ENCODE measurements around the gene DYNC1H1.

DYNC1H1 gene

DNA sequence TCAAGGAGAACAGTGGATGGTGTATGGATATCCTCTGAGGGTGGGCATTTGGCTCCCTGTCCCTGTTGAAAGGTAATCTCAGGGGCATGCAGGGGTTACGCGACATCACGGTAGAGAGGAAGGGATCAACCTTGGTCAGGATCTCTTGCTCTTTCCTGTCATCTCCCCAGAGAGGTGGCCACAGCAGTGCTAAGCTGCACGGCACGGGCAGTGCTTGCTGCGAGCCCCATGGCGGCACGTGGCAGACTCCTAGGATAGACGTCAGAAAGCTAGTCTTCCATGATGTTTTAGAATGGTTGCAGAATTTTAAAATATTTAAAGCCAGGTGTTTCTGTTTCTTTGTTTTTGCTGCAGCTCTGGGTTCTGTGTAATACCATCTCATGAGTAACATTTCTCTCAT is 41.0 kb downstream of the DYNC1H1 start:
- Histone ChIP-seq H3K27ac (no peak overlapping the region), H3K4me1 (ENCODE audit: low read depth, poor library complexity, severe bottlenecking) (no peaks in the 10 kb centered on the region), H3K79me2 (ENCODE audit: insufficient read depth, low read depth) (no peaks in the 10 kb centered on the region), H3K4me3 (IDR thresholded peaks at IDR 0.05; ENCODE audit: insufficient read depth, low read depth, low read length) (no peak overlapping the region), H3K27me3 (ENCODE audit: insufficient read depth, low read depth) (no peaks in the 10 kb centered on the region), H3K4me2 (no peak overlapping the region), H4K20me1 (ENCODE audit: insufficient read depth) (no peaks in the 10 kb centered on the region), H3K9ac (no peak overlapping the region), H3K36me3 (ENCODE audit: insufficient read depth) (peaks cover 23% of the 10 kb centered on the region; the same call in 1 of the 2 replicates), H2AFZ (ENCODE audit: low read depth) (no peak overlapping the region)
- TF ChIP-seq CTCF (conservative IDR thresholded peaks at IDR 0.05; ENCODE audit: low read depth, low read length), result no peak

- TF ChIP-seq CTCF (conservative IDR thresholded peaks at IDR 0.05; ENCODE audit: low read depth, low read length), result no peak
- H3K9ac ChIP-seq, result no peak overlapping the region
- H4K20me1 ChIP-seq (ENCODE audit: insufficient read depth), result no peaks in the 10 kb centered on the region
- H2AFZ ChIP-seq (ENCODE audit: low read depth), result no peak overlapping the region
- no peaks in the 10 kb centered on the region for H3K4me1 ChIP-seq (ENCODE audit: low read depth, poor library complexity, severe bottlenecking)
- H3K79me2 ChIP-seq (ENCODE audit: insufficient read depth, low read depth), result no peaks in the 10 kb centered on the region
- H3K27me3 ChIP-seq (ENCODE audit: insufficient read depth, low read depth), result no peaks in the 10 kb centered on the region
- H3K36me3 ChIP-seq (ENCODE audit: insufficient read depth), result peaks cover 26% of the 10 kb centered on the region; the same call in 1 of the 2 replicates
- H3K27ac ChIP-seq, result no peak overlapping the region
- no peak overlapping the region for H3K4me2 ChIP-seq
- H3K4me3 ChIP-seq (IDR thresholded peaks at IDR 0.05; ENCODE audit: insufficient read depth, low read depth, low read length), result no peak overlapping the region
Measured at GRCh38 chr14:102007916-102008418, 43.6 kb downstream of the DYNC1H1 start.

DNA sequence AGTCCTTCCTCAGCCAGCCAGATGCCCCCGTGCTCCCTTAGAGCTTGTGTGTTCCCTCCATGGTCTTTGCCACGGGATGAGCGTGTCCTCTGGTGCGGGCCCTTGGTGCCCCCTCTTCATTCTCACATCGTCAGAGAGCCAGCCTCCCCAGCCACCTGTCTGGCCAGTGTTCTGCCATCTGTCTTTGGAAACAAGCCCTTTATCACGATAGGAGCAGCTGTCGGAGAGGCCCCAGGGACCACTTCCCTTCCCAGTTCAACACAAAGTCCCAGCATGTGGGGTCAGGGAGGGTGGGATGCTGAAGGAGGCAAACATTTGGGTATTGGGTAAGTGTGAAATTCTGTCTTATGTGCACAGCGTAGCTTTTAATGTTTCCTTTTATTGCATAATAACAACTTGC is 44.5 kb downstream of the DYNC1H1 start:
- Histone ChIP-seq H3K4me1 (ENCODE audit: low read depth, poor library complexity, severe bottlenecking) (no peaks in the 10 kb centered on the region), H3K4me3 (IDR thresholded peaks at IDR 0.05; ENCODE audit: insufficient read depth, low read depth, low read length) (no peak overlapping the region), H3K4me2 (no peak overlapping the region), H3K79me2 (ENCODE audit: insufficient read depth, low read depth) (no peaks in the 10 kb centered on the region), H3K27me3 (ENCODE audit: insufficient read depth, low read depth) (no peaks in the 10 kb centered on the region), H3K36me3 (ENCODE audit: insufficient read depth) (peaks cover 26% of the 10 kb centered on the region; the same call in 1 of the 2 replicates), H4K20me1 (ENCODE audit: insufficient read depth) (no peaks in the 10 kb centered on the region), H3K27ac (no peak overlapping the region), H2AFZ (ENCODE audit: low read depth) (no peak overlapping the region), H3K9ac (no peak overlapping the region)
- TF ChIP-seq CTCF (conservative IDR thresholded peaks at IDR 0.05; ENCODE audit: low read depth, low read length), result no peak

DNA sequence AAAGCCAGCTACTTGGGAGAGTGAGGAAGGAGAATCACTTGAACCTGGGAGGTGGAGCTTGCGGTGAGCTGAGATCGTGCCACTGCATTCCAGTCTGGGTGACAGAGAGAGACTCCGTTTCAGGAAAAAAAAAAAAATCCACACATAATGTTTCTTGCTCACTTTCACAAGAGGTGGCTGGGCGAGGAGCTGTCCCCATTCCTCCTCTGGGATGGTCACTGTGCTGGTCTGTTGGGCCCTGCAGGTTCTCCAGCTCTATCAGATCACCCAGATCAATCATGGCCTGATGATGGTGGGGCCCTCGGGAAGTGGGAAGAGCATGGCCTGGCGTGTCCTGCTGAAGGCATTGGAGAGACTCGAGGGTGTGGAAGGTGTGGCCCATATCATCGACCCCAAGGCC is 47.3 kb downstream of the DYNC1H1 start:
- H3K4me1 ChIP-seq (ENCODE audit: low read depth, poor library complexity, severe bottlenecking), result no peaks in the 10 kb centered on the region
- H3K36me3 ChIP-seq (ENCODE audit: insufficient read depth), result peaks cover 31% of the 10 kb centered on the region; the same call in 1 of the 2 replicates
- no peaks in the 10 kb centered on the region for H3K27me3 ChIP-seq (ENCODE audit: insufficient read depth, low read depth)
- no peaks in the 10 kb centered on the region for H4K20me1 ChIP-seq (ENCODE audit: insufficient read depth)
- H3K27ac ChIP-seq, result no peak overlapping the region
- no peak for TF ChIP-seq CTCF (conservative IDR thresholded peaks at IDR 0.05; ENCODE audit: low read depth, low read length)
- H3K4me3 ChIP-seq (IDR thresholded peaks at IDR 0.05; ENCODE audit: insufficient read depth, low read depth, low read length), result no peak overlapping the region
- no peaks in the 10 kb centered on the region for H3K79me2 ChIP-seq (ENCODE audit: insufficient read depth, low read depth)
- H2AFZ ChIP-seq (ENCODE audit: low read depth), result no peak overlapping the region
- H3K4me2 ChIP-seq, result no peak overlapping the region
- no peak overlapping the region for H3K9ac ChIP-seq

Data from KMS-11 (cell line).